PFSK-1 (cell line): ENCODE measurements around the gene FAM111B. TPM values are rescaled to one million over a fixed set of nuclear protein-coding genes. Genes with fewer than 3 reads are reported as not detected.

Source experiments
- FOXP2 ChIP-seq: optimal IDR thresholded peaks from 2 replicates; pipeline ENCODE3; 2011; ENCODE audit warnings: borderline replicate concordance, control low read depth, inconsistent platforms; ENCODE audit not compliant: insufficient read depth; ENCODE audit errors: extremely low read length, extremely low read depth
- POLR2AphosphoS5 ChIP-seq: IDR thresholded peaks from 2 replicates; pipeline ENCODE4 v1.6.1; 2012; ENCODE audit warnings: low read depth, mild to moderate bottlenecking, control low read depth, low read length, moderate library complexity
- SIN3A ChIP-seq: IDR thresholded peaks from 2 replicates; pipeline ENCODE4 v1.6.1; 2012; ENCODE audit warnings: mild to moderate bottlenecking, low read length, moderate library complexity, borderline replicate concordance; ENCODE audit not compliant: insufficient read depth
- TAF1 ChIP-seq: IDR thresholded peaks from 2 replicates; pipeline ENCODE4 v1.6.1; 2012; ENCODE audit warnings: low read length, control low read depth, borderline replicate concordance; ENCODE audit not compliant: insufficient read depth
- polyA plus RNA-seq: library from polyadenylated mRNA; unstranded; fragments of >200 nt; gene quantifications from one replicate; pipeline ENCODE4 v1.2.1, GENCODE V29; 2012; ENCODE audit warnings: low read depth, missing spikeins; ENCODE audit not compliant: insufficient read length
- TF ChIP-seq, protein P1 (sequence below), 2 experiments: IDR thresholded peaks; 2 replicates each; pipeline versions ENCODE4 v1.6.1 to v1.8.0; 2011 to 2012; ENCODE audit warnings: low read depth in 2 of 2, low read length in 2 of 2, control low read depth in 1 of 2, inconsistent platforms in 1 of 2, mild to moderate bottlenecking in 1 of 2, moderate library complexity in 1 of 2; ENCODE audit not compliant: insufficient read depth in 1 of 2

The FAM111B gene, protein sequence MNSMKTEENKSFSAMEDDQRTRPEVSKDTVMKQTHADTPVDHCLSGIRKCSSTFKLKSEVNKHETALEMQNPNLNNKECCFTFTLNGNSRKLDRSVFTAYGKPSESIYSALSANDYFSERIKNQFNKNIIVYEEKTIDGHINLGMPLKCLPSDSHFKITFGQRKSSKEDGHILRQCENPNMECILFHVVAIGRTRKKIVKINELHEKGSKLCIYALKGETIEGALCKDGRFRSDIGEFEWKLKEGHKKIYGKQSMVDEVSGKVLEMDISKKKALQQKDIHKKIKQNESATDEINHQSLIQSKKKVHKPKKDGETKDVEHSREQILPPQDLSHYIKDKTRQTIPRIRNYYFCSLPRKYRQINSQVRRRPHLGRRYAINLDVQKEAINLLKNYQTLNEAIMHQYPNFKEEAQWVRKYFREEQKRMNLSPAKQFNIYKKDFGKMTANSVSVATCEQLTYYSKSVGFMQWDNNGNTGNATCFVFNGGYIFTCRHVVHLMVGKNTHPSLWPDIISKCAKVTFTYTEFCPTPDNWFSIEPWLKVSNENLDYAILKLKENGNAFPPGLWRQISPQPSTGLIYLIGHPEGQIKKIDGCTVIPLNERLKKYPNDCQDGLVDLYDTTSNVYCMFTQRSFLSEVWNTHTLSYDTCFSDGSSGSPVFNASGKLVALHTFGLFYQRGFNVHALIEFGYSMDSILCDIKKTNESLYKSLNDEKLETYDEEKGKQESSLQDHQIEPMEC
- polyA plus RNA-seq, result not detected

GRCh38 chr11:59106363-59107336 lies at the start of gene FAM111B:
TSS of gene FAM111B (plus strand) at chr11:59107237. CDS start at chr11:59109626, 2,389 bp downstream.
- 0 out of 2 replicates have a peak, but pooled peaks have one; percentile 40 for TF ChIP-seq SIN3A
- TF ChIP-seq POLR2AphosphoS5, result 0 out of 2 replicates have a peak, but pooled peaks have one; percentile 29
- TF ChIP-seq, protein P1, sequence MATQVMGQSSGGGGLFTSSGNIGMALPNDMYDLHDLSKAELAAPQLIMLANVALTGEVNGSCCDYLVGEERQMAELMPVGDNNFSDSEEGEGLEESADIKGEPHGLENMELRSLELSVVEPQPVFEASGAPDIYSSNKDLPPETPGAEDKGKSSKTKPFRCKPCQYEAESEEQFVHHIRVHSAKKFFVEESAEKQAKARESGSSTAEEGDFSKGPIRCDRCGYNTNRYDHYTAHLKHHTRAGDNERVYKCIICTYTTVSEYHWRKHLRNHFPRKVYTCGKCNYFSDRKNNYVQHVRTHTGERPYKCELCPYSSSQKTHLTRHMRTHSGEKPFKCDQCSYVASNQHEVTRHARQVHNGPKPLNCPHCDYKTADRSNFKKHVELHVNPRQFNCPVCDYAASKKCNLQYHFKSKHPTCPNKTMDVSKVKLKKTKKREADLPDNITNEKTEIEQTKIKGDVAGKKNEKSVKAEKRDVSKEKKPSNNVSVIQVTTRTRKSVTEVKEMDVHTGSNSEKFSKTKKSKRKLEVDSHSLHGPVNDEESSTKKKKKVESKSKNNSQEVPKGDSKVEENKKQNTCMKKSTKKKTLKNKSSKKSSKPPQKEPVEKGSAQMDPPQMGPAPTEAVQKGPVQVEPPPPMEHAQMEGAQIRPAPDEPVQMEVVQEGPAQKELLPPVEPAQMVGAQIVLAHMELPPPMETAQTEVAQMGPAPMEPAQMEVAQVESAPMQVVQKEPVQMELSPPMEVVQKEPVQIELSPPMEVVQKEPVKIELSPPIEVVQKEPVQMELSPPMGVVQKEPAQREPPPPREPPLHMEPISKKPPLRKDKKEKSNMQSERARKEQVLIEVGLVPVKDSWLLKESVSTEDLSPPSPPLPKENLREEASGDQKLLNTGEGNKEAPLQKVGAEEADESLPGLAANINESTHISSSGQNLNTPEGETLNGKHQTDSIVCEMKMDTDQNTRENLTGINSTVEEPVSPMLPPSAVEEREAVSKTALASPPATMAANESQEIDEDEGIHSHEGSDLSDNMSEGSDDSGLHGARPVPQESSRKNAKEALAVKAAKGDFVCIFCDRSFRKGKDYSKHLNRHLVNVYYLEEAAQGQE (IDR thresholded peaks at IDR 0.05; ENCODE audit: insufficient read depth in 1 of 2, low read depth in 2 of 2, low read length in 2 of 2), result no peak
- TF ChIP-seq TAF1, result no peak

DNA sequence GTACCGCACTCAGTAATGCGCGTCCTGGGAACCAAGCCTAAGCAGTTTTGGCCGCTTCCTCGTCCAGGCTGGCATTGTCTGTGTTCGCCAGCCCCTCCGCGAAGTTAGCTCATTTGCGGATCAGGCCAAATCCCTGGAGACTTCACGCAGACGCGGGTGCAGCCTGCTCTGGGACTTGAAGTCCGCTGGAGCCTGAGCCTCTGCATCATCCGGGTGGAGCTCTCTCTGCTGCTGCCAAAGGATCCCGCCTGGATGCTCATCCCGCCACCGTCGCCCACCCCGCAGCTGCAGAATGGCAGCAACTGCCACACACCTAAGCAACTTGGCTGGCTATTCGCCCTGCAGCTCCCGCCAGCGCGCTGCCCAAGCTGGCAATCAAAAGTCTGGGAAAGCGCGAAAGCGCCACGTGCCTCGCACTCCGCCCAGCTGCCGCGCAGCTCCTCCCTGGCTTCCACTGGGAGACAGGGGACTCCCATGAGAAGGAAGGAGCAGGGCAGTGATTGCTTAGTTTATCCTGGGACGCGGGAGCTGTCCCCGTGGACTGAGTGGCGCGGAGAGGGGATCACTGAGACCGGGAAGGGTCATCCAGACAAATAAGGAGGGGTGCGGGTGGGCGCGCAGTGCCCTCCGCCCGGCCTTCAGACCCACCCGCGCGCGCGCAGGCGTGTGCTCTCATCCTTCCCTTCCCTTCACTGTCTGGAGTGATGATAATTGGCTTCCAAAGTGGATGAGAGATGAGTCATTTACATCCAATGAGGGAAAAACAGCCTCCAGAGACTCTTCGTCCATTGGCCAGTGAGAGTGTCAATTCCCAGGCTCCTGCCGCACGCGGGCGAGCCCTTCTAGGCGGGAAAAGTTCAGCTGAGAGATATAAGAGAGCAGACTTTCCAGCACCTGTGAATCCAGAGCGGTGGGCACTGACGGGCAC lies 44.2 kb upstream of the FAM111B start:
- no peak for TF ChIP-seq SIN3A
- TF ChIP-seq TAF1, result no peak
- TF ChIP-seq FOXP2, result no peak
- no peak for TF ChIP-seq POLR2AphosphoS5
- TF ChIP-seq, protein P1 (IDR thresholded peaks at IDR 0.05; ENCODE audit: insufficient read depth in 1 of 2, low read depth in 2 of 2, low read length in 2 of 2), result no peak

DNA sequence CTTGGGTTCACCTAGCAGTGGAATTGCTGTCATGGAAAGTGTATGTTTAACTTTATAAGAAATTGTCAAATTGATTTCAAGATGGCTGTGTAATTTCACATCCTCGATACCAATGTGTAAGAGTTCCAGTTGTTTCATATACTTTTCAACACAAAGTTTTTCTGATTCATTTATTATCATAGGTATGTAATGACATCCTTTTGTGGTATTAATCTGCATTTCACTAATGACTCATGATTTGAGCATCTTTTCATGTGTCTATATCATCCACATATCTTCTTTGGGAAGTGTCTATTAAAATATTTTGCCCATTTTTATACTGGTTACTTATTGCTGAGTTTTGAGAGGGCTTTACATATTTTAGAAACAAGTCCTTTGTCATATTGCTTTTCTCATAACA lies 38.0 kb upstream of the FAM111B start:
- TF ChIP-seq SIN3A (no peak), POLR2AphosphoS5 (no peak), TAF1 (no peak), FOXP2 (no peak)
- TF ChIP-seq, protein P1 (IDR thresholded peaks at IDR 0.05; ENCODE audit: insufficient read depth in 1 of 2, low read depth in 2 of 2, low read length in 2 of 2), result no peak

GRCh38 chr11:59076876-59077571 lies 30.0 kb upstream of the FAM111B start:
- TF ChIP-seq POLR2AphosphoS5 (no peak), FOXP2 (no peak), TAF1 (no peak), SIN3A (no peak)
- TF ChIP-seq, protein P1 (IDR thresholded peaks at IDR 0.05; ENCODE audit: insufficient read depth in 1 of 2, low read depth in 2 of 2, low read length in 2 of 2), result no peak
